Glutamatergic neuron (in vitro differentiated cells): ENCODE measurements around the gene PLA2G6. TPM values are rescaled to one million over a fixed set of nuclear protein-coding genes. Genes with fewer than 3 reads are reported as not detected.

ENCODE experiments used
- DNase-seq: peaks from one replicate; pipeline ENCODE4 v3.0.0; 2022
- H3K27ac Mint-ChIP-seq: one replicate; pipeline ENCODE4 v1.8.0; 2020; ENCODE audit warnings: mild to moderate bottlenecking, mixed read lengths, inconsistent platforms; ENCODE audit not compliant: unreplicated experiment
- H3K27me3 Mint-ChIP-seq: one replicate; pipeline ENCODE4 v1.8.0; 2020; ENCODE audit warnings: mild to moderate bottlenecking, moderate library complexity, mixed read lengths, inconsistent platforms; ENCODE audit not compliant: unreplicated experiment
- H3K36me3 Mint-ChIP-seq: one replicate; pipeline ENCODE4 v1.8.0; 2020; ENCODE audit warnings: mild to moderate bottlenecking, mixed read lengths, inconsistent platforms; ENCODE audit not compliant: unreplicated experiment
- H3K4me1 Mint-ChIP-seq: one replicate; pipeline ENCODE4 v1.8.0; 2020; ENCODE audit warnings: mild to moderate bottlenecking, low read depth, mixed read lengths, inconsistent platforms; ENCODE audit not compliant: unreplicated experiment
- H3K4me3 Mint-ChIP-seq: one replicate; pipeline ENCODE4 v1.8.0; 2020; ENCODE audit warnings: mild to moderate bottlenecking, mixed read lengths, inconsistent platforms; ENCODE audit not compliant: unreplicated experiment
- H3K9me3 Mint-ChIP-seq: one replicate; pipeline ENCODE4 v1.8.0; 2020; ENCODE audit warnings: mild to moderate bottlenecking, moderate library complexity, mixed read lengths, inconsistent platforms; ENCODE audit not compliant: unreplicated experiment
- CTCF ChIP-seq: fragments of 200-600 bp; sonication (generic); IDR thresholded peaks from one replicate; pipeline ENCODE4 v1.5.0; 2021; ENCODE audit not compliant: partially characterized antibody, unreplicated experiment
- long read RNA-seq: library from polyadenylated mRNA; unstranded; transcript quantifications from one replicate; pipeline ENCODE4 v2.0.0, GENCODE V29; 2020; ENCODE audit not compliant: unreplicated experiment
- total RNA-seq: library from RNA; stranded (reverse); fragmentation: NEBNext Ultra II Directional; extraction: Animal tissue kit (Norgen Biotek cat#: 25700); gene quantifications from one replicate; pipeline ENCODE4 v1.2.1, GENCODE V29; 2021; ENCODE audit not compliant: unreplicated experiment

Gene PLA2G6
- 42.2 TPM for total RNA-seq
- long read RNA-seq = 0 reads

- no peak for TF ChIP-seq CTCF
- H3K4me3 Mint-ChIP-seq = peak within 1 kb of the TSS; percentile 94
- H3K4me1 Mint-ChIP-seq = peaks cover 9% of the 10 kb centered on the region
- H3K27ac Mint-ChIP-seq = peak within 1 kb of the TSS; percentile 93
- peak; percentile 99 for DNase-seq
- peaks cover 2% of the 10 kb centered on the region for H3K9me3 Mint-ChIP-seq
- H3K27me3 Mint-ChIP-seq = no peaks in the 10 kb centered on the region
- no peaks in the 10 kb centered on the region for H3K36me3 Mint-ChIP-seq
Measured at GRCh38 chr22:38181453-38182200, at the start of gene PLA2G6. PLA2G6 (minus strand) TSS chr22:38181830; CDS start chr22:38169426, 12,404 bp downstream.

GRCh38 chr22:38230916-38231315 is 49.3 kb upstream of the PLA2G6 start:
- no peak for TF ChIP-seq CTCF
- peaks cover 10% of the 10 kb centered on the region for H3K4me1 Mint-ChIP-seq
- peaks cover 3% of the 10 kb centered on the region for H3K27me3 Mint-ChIP-seq
- H3K27ac Mint-ChIP-seq = no peak overlapping the region
- H3K9me3 Mint-ChIP-seq = peaks cover 5% of the 10 kb centered on the region
- no peaks in the 10 kb centered on the region for H3K36me3 Mint-ChIP-seq
- no peak for DNase-seq
- H3K4me3 Mint-ChIP-seq = no peak overlapping the region

- Mint-ChIP-seq H3K36me3 (no peaks in the 10 kb centered on the region), H3K9me3 (peaks cover 4% of the 10 kb centered on the region), H3K4me1 (peaks cover 7% of the 10 kb centered on the region), H3K4me3 (no peak overlapping the region), H3K27me3 (peaks cover 3% of the 10 kb centered on the region), H3K27ac (no peak overlapping the region)
- TF ChIP-seq CTCF = no peak
- no peak for DNase-seq
Measured at GRCh38 chr22:38230108-38230825, 48.6 kb upstream of the PLA2G6 start.

GRCh38 chr22:38228873-38229740 is 47.5 kb upstream of the PLA2G6 start:
- Mint-ChIP-seq H3K27me3 (peaks cover 3% of the 10 kb centered on the region), H3K36me3 (no peaks in the 10 kb centered on the region), H3K27ac (peak overlapping the region; percentile 33), H3K9me3 (peaks cover 2% of the 10 kb centered on the region), H3K4me3 (no peak overlapping the region), H3K4me1 (peaks cover 5% of the 10 kb centered on the region)
- DNase-seq = no peak
- no peak for TF ChIP-seq CTCF
